HFF-Myc (cell line): ENCODE measurements around the gene AGAP3.

Source experiments
- DNase-seq: peaks from one replicate; pipeline ENCODE4 v3.0.0-alpha.2; 2011; ENCODE audit warnings: low read depth; ENCODE audit errors: extremely low read depth
- H3K4me3 ChIP-seq: replicated peaks from 2 replicates; pipeline ENCODE4 v1.5.1; 2011; ENCODE audit warnings: low read depth, mild to moderate bottlenecking, control low read depth, low read length
- CTCF ChIP-seq: IDR thresholded peaks from 2 replicates; pipeline ENCODE4 v1.5.1; 2012; ENCODE audit warnings: mild to moderate bottlenecking, low read depth, low read length, control low read depth; ENCODE audit errors: missing control alignments

Gene AGAP3

GRCh38 chr7:151045262-151045661 lies 41.0 kb upstream of the AGAP3 start:
- no peak for TF ChIP-seq CTCF
- H3K4me3 ChIP-seq = no peak overlapping the region
- DNase-seq = no peak

GRCh38 chr7:151045967-151046366 lies 40.3 kb upstream of the AGAP3 start:
- DNase-seq = no peak
- no peak for TF ChIP-seq CTCF
- no peak overlapping the region for H3K4me3 ChIP-seq

- no peak for TF ChIP-seq CTCF
- DNase-seq = no peak
- no peak overlapping the region for H3K4me3 ChIP-seq
Measured at GRCh38 chr7:151046603-151047573, 39.4 kb upstream of the AGAP3 start.

GRCh38 chr7:151047976-151048815 lies 38.1 kb upstream of the AGAP3 start, which contains the start of gene ASIC3:
Gene ASIC3, plus strand, starts transcription at chr7:151048531. Its CDS starts 355 bp downstream, at chr7:151048886.
- no peak for TF ChIP-seq CTCF
- no peak within 1 kb of the TSS for H3K4me3 ChIP-seq
- DNase-seq = no peak

- H3K4me3 ChIP-seq = no peak overlapping the region
- no peak for DNase-seq
- TF ChIP-seq CTCF = no peak
Measured at GRCh38 chr7:151048911-151049463, 37.3 kb upstream of the AGAP3 start.

GRCh38 chr7:151051108-151051507 lies 35.2 kb upstream of the AGAP3 start:
- DNase-seq = no peak

More at GRCh38 chr7:151051108-151051507, 35.2 kb upstream of the AGAP3 start:
- no peak for TF ChIP-seq CTCF
- no peak overlapping the region for H3K4me3 ChIP-seq
